D721Med (cell line): ENCODE measurements around the gene CDCA4.
"Not testable (repeated sequence)": the region's sequence is repeated elsewhere in the genome, so short reads cannot be mapped to it uniquely, and the experiment has no call there.

Experiments
- DNase-seq: peaks from one replicate; pipeline ENCODE4 v3.0.0; 2011; ENCODE audit warnings: low spot score; ENCODE audit not compliant: insufficient read length
- FAIRE-seq: peaks from 2 replicates; lab custom pipeline; 2011; peaks lifted over from hg19 to GRCh38; lab: Jason Lieb, UNC
- CTCF ChIP-seq: IDR thresholded peaks from 2 replicates; pipeline ENCODE4 v1.5.1; 2012; ENCODE audit warnings: mild to moderate bottlenecking, control low read depth; ENCODE audit not compliant: insufficient read depth; ENCODE audit errors: missing control alignments

Gene CDCA4

GRCh38 chr14:105066240-105067071 is 45.6 kb upstream of the CDCA4 start:
- TF ChIP-seq CTCF: no peak
- DNase-seq: no peak
- no peak for FAIRE-seq

- TF ChIP-seq CTCF: no peak
- FAIRE-seq (no peak), DNase-seq (no peak)
These were observed 44.7 kb upstream of the CDCA4 start, which contains the start of gene GPR132 for GRCh38 chr14:105065280-105066228. TSS of gene GPR132 (minus strand) at chr14:105065430. CDS start at chr14:105055420, 10,010 bp downstream.

DNA sequence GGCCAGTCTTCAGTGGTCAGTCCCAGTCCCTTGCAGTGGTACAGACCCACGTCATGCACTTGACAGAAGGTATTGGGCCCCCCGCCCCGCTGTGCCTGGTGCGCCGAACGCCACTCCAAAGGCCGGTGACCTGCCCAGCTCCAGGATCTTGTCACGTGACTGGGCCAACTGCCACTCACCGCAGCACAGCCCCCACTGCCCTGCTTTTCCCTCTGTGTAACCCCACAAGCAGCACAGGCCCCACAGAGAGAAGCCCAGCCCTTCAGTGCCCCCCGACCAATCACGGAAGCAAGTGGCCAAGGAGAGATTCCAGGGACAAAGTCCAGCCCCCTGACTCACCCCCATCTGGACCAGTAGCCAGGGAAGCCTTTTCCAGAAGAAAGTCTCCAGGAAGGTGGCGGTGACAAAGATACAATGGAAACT is 43.8 kb upstream of the CDCA4 start:
- TF ChIP-seq CTCF: no peak
- DNase-seq (no peak), FAIRE-seq (no peak)

DNA sequence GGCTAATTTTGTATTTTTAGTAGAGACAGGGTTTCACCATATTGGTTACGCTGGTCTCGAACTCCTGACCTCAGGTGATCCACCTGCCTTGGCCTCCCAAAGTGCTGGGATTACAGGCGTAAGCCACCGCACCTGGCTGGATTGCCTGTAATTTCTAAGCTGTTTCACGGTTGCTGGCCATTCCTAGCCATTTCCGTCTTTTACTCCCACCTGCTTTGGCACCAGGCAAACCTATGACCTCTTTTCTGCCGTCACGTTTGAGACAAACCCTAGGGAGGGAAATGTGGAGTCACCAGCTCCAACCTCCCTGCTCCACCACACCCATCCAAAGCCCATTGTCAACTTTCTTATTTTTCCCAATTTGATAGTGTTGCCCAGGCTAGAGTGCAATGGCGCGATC is 43.1 kb upstream of the CDCA4 start:
- no peak for TF ChIP-seq CTCF
- FAIRE-seq (no peak), DNase-seq (no peak)

DNA sequence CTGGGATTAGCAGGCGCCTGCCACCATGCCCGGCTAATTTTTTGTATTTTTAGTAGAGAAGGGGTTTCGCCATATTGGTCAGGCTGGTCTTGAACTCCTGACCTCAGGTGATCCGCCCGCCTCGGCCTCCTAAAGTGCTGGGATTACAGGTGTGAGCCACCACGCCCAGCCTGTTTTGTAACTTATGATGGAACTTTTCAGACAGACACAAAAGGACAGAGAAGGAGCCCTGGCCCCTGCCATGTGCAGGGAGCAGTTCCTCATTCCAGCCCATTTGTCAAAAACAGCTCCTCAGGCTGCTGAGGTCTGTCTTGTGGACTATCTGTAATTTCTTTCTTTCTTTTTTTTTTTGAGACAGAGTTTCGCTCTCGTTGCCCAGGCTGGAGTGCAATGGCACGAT is 42.6 kb upstream of the CDCA4 start:
- not testable (repeated sequence) for FAIRE-seq, DNase-seq

GRCh38 chr14:105063056-105063455 is 42.2 kb upstream of the CDCA4 start:
- FAIRE-seq: no peak
- no peak for TF ChIP-seq CTCF
- no peak for DNase-seq

DNA sequence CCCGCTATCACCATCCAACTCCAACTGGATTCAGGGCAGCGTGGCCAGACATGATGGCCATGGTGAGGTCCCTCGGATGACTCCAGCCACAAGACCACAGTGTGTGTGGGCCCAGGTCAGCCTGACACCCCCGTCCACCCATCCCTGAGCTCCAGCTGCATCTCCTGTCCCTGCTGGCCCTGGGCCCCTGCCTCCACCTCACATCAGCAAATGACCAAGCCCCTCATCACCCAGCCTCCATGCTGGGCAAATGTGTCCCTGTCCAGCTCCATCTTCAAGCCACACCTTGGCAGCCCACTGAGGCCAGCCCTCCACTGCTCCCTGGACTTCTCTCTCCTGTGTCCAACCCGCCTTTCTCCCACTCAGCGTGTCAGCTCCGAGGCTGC is 41.2 kb upstream of the CDCA4 start:
- DNase-seq: no peak
- no peak for TF ChIP-seq CTCF
- no peak for FAIRE-seq
